SK-N-SH treated with all-trans-retinoic acid at 6 μM for 48 hours (cell line): ENCODE results near the gene DENR.

Source experiments
- CREB5 ChIP-seq: fragments of 250-450 bp; sonication (Bioruptor Pico); IDR thresholded peaks from 2 replicates; pipeline ENCODE4 v1.5.1; 2020; ENCODE audit warnings: low read depth, mild to moderate bottlenecking, moderate library complexity
- CSDC2 ChIP-seq: fragments of 250-450 bp; sonication (Bioruptor Pico); IDR thresholded peaks from 2 replicates; pipeline ENCODE4 v1.5.0; 2020; ENCODE audit warnings: mild to moderate bottlenecking, moderate library complexity
- ESRRG ChIP-seq: fragments of 250-450 bp; sonication (Bioruptor Pico); IDR thresholded peaks from 2 replicates; pipeline ENCODE4 v1.6.1; 2021; ENCODE audit warnings: mild to moderate bottlenecking
- GLIS3 ChIP-seq: fragments of 250-450 bp; sonication (Bioruptor Pico); IDR thresholded peaks from 2 replicates; pipeline ENCODE4 v1.5.0; 2020; ENCODE audit warnings: mild to moderate bottlenecking, moderate library complexity
- ISL1 ChIP-seq: fragments of 250-450 bp; sonication (Bioruptor Pico); IDR thresholded peaks from 2 replicates; pipeline ENCODE4 v2.1.2; 2022; ENCODE audit warnings: mild to moderate bottlenecking, moderate library complexity
- OSR1 ChIP-seq: fragments of 250-450 bp; sonication (Bioruptor Pico); IDR thresholded peaks from 2 replicates; pipeline ENCODE4 v1.8.0; 2022; ENCODE audit warnings: moderate library complexity, mild to moderate bottlenecking, inconsistent platforms
- PATZ1 ChIP-seq: fragments of 250-450 bp; sonication (Bioruptor Pico); IDR thresholded peaks from 2 replicates; pipeline ENCODE4 v1.8.0; 2020; ENCODE audit warnings: mild to moderate bottlenecking, moderate library complexity, borderline replicate concordance
- RARB ChIP-seq: fragments of 250-450 bp; sonication (Bioruptor Pico); IDR thresholded peaks from 2 replicates; pipeline ENCODE4 v1.8.0; 2021; ENCODE audit warnings: mild to moderate bottlenecking, moderate library complexity
- SNAI2 ChIP-seq: fragments of 250-450 bp; sonication (Bioruptor Pico); IDR thresholded peaks from 2 replicates; pipeline ENCODE4 v1.5.0; 2020; ENCODE audit warnings: mild to moderate bottlenecking, moderate library complexity
- TCF4 ChIP-seq: fragments of 250-450 bp; sonication (Bioruptor Pico); IDR thresholded peaks from 2 replicates; pipeline ENCODE4 v1.8.0; 2021; ENCODE audit warnings: mild to moderate bottlenecking, moderate library complexity, borderline replicate concordance
- ZFP3 ChIP-seq: fragments of 250-450 bp; sonication (Bioruptor Pico); IDR thresholded peaks from 2 replicates; pipeline ENCODE4 v1.5.0; 2020; ENCODE audit warnings: mild to moderate bottlenecking, moderate library complexity
- ZFP30 ChIP-seq: fragments of 450-650 bp; formaldehyde crosslinking; IDR thresholded peaks from 2 replicates; pipeline ENCODE4 v1.5.0; 2022; ENCODE audit warnings: mild to moderate bottlenecking, moderate library complexity
- ZNF70 ChIP-seq: fragments of 450-650 bp; formaldehyde crosslinking; IDR thresholded peaks from 2 replicates; pipeline ENCODE4 v1.5.0; 2020; ENCODE audit warnings: mild to moderate bottlenecking, moderate library complexity

DNA sequence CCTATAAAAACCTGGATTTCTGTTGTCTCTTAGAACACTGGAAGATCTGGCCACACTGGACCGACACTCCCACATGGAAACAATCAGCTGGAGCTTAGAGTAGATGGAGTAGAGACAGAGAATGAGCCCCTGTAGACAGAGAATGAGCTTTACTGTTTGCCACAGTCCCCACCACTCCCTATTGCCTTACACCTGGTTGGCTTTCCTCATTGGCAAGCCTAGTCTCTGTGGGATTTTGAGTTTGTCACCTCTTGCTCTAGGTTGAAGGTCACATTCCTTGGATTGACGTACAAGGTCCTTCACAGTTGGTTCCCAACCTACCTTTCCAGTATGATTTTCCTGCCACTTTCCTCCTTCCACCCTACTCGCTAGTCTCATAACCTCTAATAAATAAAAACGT is 20.0 kb upstream of the DENR start:
- no peak for TF ChIP-seq ZFP3
- no peak for TF ChIP-seq CREB5 (CRISPR knock-in tag)
- TF ChIP-seq GLIS3 (CRISPR knock-in tag), result no peak
- TF ChIP-seq CSDC2 (CRISPR knock-in tag), result no peak
- no peak for TF ChIP-seq SNAI2 (CRISPR knock-in tag)
- no peak for TF ChIP-seq PATZ1 (CRISPR knock-in tag)
- no peak for TF ChIP-seq ZNF70 (CRISPR knock-in tag)
- TF ChIP-seq TCF4 (CRISPR knock-in tag), result no peak
- TF ChIP-seq RARB (CRISPR knock-in tag), result no peak
- no peak for TF ChIP-seq ESRRG (CRISPR knock-in tag)
- TF ChIP-seq OSR1 (CRISPR knock-in tag), result no peak
- no peak for TF ChIP-seq ISL1 (CRISPR knock-in tag)
- TF ChIP-seq ZFP30 (CRISPR knock-in tag), result no peak
